Mesenteric fat pad (tissue), 1 donor: ENCODE data around the gene CTU1. TPM values are rescaled to one million over a fixed set of nuclear protein-coding genes. Genes with fewer than 3 reads are reported as not detected.

Experiments used
- DNase-seq: peaks from one replicate; pipeline ENCODE4 v3.0.0-alpha.2; 2020; ENCODE audit warnings: low spot score
- total RNA-seq: library from RNA; stranded (reverse); fragmentation: NEBNext Ultra II Directional; extraction: Animal tissue kit (Norgen Biotek cat#: 25700); gene quantifications from one replicate; pipeline ENCODE4 v1.2.1, GENCODE V29; 2021
- donor health status: DM: yes; HTN: yes; CAD: no.

The CTU1 gene
- total RNA-seq, 1 donor from 2014 or later, result 10.0 TPM

DNA sequence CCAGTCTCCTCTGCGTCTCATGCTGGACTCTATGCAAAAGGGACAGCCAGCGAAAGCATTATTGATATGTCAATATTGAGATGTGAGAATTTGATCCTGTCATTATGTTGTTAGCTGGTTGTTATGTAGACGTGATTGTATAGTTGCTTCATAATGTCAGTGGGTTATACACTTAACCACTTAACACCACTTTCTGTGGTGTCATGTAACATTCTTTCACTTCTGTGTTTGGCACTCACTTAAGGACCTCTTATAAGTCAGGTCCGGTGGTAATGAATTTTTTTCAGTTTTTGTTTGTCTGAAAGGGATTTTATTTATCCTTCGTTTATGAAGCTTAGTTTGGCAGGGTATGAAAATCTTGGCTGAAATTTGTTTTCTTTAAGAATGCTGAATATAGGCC is 26.8 kb upstream of the CTU1 start:
- DNase-seq, result no peak

DNA sequence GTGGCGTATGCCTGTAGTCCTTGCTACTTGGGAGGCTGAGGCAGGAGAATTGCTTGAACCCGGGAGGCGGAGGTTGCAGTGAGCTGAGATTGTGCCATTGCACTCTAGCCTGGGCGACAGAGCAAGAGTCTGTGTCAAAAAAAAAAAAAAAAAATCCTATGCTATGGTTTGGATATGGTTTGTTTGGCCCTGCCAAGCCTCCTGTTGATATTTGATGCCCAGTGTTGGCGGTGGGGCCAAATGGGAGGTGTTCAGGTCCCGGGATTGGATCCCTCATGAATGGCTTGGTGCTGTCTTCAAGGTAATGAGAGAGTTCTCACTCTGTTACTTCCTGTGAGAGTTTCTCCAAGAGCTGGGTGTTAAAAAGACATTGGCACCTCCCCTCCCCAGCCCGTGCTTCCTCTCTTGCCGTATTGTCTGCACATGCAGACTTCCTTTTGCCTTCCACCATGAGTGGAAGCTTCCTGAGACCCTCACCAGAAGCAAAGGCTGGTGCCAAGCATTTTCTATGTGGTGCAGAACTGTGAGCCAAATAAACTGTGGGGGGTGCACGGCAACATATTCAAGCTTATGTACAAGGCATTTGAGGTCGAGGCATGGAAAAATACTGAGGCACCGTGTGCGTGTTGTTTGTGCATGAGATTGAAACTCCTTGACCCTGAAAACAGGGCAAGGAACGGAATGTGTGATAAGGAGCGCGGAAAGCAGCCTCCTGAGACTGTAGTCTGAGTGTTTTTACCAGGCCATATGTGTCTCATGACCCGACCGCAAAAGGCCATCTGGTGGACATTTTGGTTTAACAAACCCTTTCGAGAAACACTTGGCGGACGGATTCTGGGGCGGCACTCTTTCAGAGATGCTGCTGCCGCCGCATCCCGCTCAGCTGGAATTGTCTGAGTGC is 23.8 kb upstream of the CTU1 start:
- DNase-seq, result peak; percentile 53

DNA sequence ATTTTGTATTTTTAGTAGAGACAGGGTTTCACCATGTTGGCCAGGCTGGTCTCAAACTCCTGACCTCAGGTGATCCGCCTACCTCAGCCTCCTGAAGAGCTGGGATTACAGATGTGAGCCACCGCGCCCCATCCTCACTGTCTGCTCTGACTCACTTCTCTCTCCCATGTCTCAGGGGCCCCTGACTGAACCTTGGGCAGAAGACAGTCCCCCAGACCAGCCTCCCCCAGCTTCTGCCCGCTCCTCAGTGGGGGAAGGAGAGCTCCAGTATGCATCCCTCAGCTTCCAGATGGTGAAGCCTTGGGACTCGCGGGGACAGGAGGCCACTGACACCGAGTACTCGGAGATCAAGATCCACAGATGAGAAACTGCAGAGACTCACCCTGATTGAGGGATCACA is 21.5 kb upstream of the CTU1 start:
- DNase-seq, result no peak

GRCh38 chr19:51128227-51128626 is 20.0 kb upstream of the CTU1 start:
- DNase-seq, result no peak

DNA sequence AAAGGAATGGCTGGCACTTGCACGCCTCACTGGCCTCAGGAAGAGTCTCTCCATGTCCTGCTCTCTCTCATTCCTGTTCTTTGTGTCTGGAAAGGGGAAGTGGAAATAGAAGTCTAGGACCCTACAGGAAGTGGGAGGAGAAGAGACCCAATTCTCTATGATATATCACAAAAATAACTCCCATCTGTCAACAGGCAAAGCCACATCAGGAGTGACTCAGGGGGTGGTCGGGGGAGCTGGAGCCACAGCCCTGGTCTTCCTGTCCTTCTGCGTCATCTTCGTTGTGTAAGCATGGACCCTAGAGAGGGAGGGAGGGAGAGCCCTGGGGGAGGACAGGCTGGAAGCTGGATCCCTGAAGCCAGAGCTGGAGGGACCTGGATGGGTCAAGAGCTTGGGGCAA is 19.5 kb upstream of the CTU1 start:
- DNase-seq, result no peak

DNA sequence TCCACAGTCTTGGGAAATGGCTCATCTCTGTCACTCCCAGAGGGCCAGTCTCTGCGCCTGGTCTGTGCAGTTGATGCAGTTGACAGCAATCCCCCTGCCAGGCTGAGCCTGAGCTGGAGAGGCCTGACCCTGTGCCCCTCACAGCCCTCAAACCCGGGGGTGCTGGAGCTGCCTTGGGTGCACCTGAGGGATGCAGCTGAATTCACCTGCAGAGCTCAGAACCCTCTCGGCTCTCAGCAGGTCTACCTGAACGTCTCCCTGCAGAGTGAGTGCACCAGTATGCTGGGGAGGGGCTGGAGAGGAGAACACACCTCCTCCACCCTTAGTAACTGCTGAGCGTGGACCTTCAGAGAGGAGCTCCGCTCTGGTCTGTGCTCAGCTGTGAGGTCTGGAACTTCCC is 18.8 kb upstream of the CTU1 start:
- DNase-seq, result peak; percentile 89

DNA sequence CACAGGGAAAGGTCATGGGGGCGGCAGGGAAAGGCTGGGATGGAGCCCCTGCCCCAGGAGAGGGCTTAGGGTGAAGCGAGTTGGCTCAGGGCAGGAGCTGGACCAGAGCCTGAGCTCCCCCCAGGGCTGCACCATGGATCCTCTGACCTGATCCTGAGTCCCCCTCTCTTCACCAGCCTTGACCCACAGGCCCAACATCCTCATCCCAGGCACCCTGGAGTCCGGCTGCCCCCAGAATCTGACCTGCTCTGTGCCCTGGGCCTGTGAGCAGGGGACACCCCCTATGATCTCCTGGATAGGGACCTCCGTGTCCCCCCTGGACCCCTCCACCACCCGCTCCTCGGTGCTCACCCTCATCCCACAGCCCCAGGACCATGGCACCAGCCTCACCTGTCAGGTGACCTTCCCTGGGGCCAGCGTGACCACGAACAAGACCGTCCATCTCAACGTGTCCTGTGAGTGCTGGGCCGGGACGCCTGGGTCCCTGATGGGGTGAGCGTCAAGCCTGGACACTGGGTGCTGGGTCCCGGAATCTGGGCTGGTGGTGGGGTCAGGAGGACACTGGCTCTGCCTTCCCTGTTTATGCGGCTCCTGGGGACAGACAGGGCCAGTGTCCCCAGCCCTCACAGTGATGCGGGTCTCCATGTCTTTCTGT is 17.3 kb upstream of the CTU1 start:
- DNase-seq, result peak; percentile 39

DNA sequence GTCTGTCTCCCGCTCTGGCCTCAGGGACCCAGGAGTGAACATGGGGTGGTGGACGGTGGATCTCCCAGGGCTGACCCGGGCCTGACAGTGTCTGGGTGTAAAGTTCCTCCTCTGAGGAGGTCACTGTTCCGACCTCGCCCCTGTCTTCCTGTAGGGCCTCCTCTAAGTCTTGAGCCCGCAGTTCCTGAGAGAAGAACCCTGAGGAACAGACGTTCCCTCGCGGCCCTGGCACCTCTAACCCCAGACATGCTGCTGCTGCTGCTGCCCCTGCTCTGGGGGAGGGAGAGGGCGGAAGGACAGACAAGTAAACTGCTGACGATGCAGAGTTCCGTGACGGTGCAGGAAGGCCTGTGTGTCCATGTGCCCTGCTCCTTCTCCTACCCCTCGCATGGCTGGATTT is 16.5 kb upstream of the CTU1 start, which contains the start of gene SIGLEC9:
Gene SIGLEC9 (plus strand): TSS at position 178 of the 400 bp plus-strand sequence. CDS start 69 bp downstream, at position 247.
- no peak for DNase-seq

- DNase-seq, result no peak
These were observed 16.0 kb upstream of the CTU1 start for GRCh38 chr19:51124216-51124615.

DNA sequence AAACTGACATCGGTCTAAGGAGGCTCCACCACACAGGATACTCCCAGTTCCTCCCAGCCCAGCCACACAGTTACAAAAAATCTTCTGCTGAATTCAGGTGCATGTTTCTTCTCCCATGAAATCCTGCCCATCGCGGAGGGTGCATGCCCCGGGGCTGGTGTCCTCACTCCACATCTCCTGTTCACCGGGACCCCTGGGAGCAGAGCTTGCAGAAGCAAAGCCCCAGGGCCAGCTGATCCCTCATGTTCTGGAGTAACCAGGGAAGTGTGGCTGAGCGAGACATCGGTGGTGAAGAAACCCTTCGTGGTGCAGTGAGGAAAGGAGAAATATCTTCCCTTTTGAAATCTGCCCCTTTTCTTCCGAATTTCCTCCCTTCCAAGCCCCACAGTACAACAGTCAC is 15.6 kb upstream of the CTU1 start:
- no peak for DNase-seq

DNA sequence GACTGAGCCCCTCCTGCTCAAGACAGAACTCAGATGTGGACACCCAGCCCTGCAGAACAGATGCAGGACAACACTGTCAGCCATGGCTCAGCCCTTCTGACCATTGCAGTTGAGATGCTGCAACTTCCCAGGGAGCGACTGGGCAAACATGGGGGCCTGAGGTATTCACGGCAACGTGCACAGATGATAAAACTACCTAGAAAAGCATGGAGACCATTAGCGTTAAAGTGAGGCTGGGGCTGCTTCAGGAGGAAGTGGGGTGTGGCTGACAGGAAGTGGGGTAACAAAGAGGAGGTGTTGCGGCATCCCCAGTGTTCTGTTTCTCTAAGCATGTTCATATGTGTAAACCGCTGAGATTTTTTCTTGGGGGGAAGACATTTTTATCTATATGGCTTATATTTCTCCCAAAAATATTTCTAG is 15.2 kb upstream of the CTU1 start:
- DNase-seq, result no peak

DNA sequence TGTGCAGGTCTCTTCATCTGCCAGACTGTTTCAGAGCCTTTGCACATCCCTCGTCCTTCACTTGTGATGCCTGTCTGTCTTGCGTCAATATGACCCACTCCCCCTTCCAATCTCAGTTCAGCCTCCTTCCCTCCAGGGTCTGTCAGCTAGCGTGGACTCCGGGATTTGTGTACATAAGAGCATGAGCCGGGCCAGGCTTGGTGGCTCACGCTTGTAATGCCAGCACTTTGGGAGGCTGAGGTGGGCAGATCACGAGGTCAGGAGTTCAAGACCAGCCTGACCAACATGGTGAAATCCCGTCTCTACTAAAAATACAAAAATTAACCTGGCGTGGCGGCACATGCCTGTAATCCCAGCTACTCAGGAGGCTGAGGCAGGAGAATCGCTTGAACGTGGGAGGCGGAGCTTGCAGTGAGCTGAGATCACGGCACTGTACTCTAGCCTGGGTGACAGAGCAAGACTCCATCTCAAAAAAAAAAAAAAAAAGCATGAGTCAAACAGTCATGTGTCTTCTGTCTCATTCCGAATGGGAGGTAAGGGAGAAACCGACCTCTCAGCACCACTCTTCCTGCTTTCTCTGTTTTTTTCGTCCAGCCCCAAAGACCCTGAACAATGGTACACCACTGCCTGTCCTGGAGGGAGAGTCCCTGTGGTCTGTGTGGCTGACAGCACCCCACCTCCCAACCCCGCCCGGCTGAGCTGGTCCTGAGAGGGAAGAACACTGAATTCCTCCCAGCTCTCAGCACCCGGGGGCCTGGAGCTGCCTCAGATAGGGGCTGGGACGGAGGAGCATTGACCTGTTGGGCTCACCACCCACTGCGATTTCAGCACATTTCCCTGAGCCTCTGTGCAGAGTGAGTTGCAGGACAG is 14.1 kb upstream of the CTU1 start:
- no peak for DNase-seq

GRCh38 chr19:51121257-51121656 is 13.0 kb upstream of the CTU1 start:
- DNase-seq, result no peak

GRCh38 chr19:51120160-51120559 is 12.0 kb upstream of the CTU1 start:
- no peak for DNase-seq

- no peak for DNase-seq
These were observed 11.4 kb upstream of the CTU1 start for GRCh38 chr19:51119611-51120010.

GRCh38 chr19:51119101-51119500 is 10.9 kb upstream of the CTU1 start:
- DNase-seq, result no peak

DNA sequence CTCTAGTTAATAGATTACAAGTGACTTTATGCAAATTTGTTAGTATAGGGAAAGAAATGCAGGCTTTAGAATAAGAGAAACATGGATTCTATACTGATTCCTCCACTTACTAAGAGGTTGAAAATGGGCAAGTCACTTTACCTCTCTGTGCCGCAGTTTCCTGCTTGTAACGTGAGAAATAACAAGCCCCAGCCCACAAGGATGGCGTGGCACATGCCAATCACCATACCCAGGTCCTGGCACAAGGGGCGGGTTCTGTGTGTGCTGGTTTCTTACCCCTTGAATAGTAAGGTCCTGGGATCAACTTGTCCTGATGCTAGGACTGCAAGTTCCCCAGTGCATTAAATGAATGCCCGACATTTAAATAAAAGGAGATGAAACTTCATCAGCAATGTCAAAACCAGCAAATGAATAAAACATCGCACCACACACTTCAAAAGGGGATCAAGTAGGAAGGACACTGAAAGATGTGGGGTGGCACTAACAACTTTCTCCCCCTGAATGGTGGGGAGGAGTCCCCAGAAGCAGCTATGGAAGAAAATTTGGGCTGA is 8.6 kb upstream of the CTU1 start:
- DNase-seq, result no peak

DNA sequence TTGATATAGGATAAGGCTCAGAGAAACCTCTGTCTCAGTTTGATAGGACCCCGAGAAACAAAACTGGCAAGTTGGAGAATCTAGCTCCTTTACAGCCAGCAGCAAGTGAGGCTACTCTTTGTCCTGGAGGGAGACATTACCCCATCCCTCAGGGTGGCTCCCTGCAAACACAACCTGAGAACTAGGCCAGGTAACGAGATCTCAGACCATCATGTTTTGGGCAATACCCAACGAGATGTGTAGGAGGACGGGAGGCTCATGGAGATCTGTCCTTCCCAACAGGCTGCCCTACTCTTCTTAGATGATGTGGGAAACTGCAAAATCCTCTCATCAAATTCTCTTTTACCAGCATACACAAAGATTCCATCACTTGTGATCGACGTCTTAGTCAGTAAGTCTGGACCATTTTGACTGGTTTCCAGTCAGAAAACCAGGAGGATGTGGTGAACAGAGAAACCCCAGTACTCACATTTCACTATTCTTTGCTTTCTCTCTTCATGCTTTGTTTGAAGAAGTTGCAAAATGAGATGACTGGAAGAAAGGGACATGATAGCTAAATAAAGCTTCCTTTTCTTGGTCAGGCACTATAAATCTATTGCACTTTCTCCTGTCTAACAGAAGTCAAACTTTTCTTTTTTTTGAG is 6.0 kb upstream of the CTU1 start:
- DNase-seq, result no peak

- DNase-seq, result no peak
These were observed 3.4 kb upstream of the CTU1 start for GRCh38 chr19:51111606-51112005.

GRCh38 chr19:51110666-51110971 is 2.4 kb upstream of the CTU1 start:
- DNase-seq, result no peak

- no peak for DNase-seq
These were observed 567 bp upstream of the CTU1 start for GRCh38 chr19:51108805-51109146.
